CD4-positive, alpha-beta T cell (primary cell): ENCODE data around the gene FGFRL1. TPM values are rescaled to one million over a fixed set of nuclear protein-coding genes. Genes with fewer than 3 reads are reported as not detected.

Experiments used
- ATAC-seq: fragments of 200-7000 bp; cut with Tn5 transposase; one replicate; pipeline ENCODE4 v1.10.0; 2022; ENCODE audit warnings: mild to moderate bottlenecking; ENCODE audit not compliant: poor library complexity
- CTCF ChIA-PET: fragments of 350-600 bp; sonication (Branson Sonifier 250); formaldehyde crosslinking; loops from one replicate; lab custom pipeline; 2021; ENCODE audit warnings: antibody characterized with exemption, inconsistent platforms; lab: Charles Lee
- POLR2A ChIA-PET: fragments of 350-600 bp; sonication (Branson Sonifier 250); formaldehyde crosslinking; loops from one replicate; lab custom pipeline; 2021; ENCODE audit warnings: antibody characterized with exemption, inconsistent platforms; lab: Charles Lee
- DNase-seq, 14 experiments: peaks; one replicate each; pipeline ENCODE4 v3.0.0-alpha.2; 2013 to 2020; ENCODE audit warnings: mixed read lengths in 2 of 14
- H3K27ac ChIP-seq, 2 donors: one replicate each; pipeline versions ENCODE4 v1.5.1 to v1.7.0; 2013; ENCODE audit warnings: low read length in 2 of 2, low read depth in 1 of 2, mild to moderate bottlenecking in 1 of 2
- H3K27me3 ChIP-seq, 2 experiments: 1 replicate in 1 of 2; 2 replicates in 1 of 2; pipeline versions ENCODE4 v1.6.1 to v1.7.0; 2013; ENCODE audit warnings: low read length in 2 of 2, control low read depth in 1 of 2, mild to moderate bottlenecking in 1 of 2, moderate library complexity in 1 of 2; ENCODE audit not compliant: insufficient read depth in 2 of 2, control insufficient read depth in 1 of 2
- H3K36me3 ChIP-seq: one replicate; pipeline ENCODE4 v1.6.1; 2013; ENCODE audit warnings: low read length, control low read depth; ENCODE audit not compliant: insufficient read depth
- H3K4me1 ChIP-seq: one replicate; pipeline ENCODE4 v1.6.1; 2013; ENCODE audit warnings: low read length, control low read depth; ENCODE audit not compliant: insufficient read depth
- H3K4me3 ChIP-seq: one replicate; pipeline ENCODE4 v1.5.1; 2013; ENCODE audit warnings: mild to moderate bottlenecking, low read length, moderate library complexity
- H3K9me3 ChIP-seq, 2 experiments: 1 replicate in 1 of 2; 2 replicates in 1 of 2; pipeline versions ENCODE4 v1.6.1 to v1.7.0; 2013; ENCODE audit warnings: low read length in 2 of 2, mild to moderate bottlenecking in 2 of 2, control low read depth in 1 of 2, moderate library complexity in 1 of 2; ENCODE audit not compliant: control insufficient read depth in 1 of 2, insufficient read depth in 1 of 2
- H3K27ac Mint-ChIP-seq: one replicate; pipeline ENCODE4 v1.8.0; 2020; ENCODE audit warnings: mixed read lengths
- H3K27me3 Mint-ChIP-seq: one replicate; pipeline ENCODE4 v1.8.0; 2021; ENCODE audit warnings: mixed read lengths
- H3K36me3 Mint-ChIP-seq: one replicate; pipeline ENCODE4 v1.8.0; 2021; ENCODE audit warnings: low read depth, mixed read lengths
- H3K4me1 Mint-ChIP-seq: one replicate; pipeline ENCODE4 v1.8.0; 2021; ENCODE audit warnings: low read depth, mixed read lengths
- H3K4me3 Mint-ChIP-seq: one replicate; pipeline ENCODE4 v1.8.0; 2020; ENCODE audit warnings: mild to moderate bottlenecking, mixed read lengths
- H3K9me3 Mint-ChIP-seq: one replicate; pipeline ENCODE4 v1.8.0; 2020; ENCODE audit warnings: mixed read lengths
- CTCF ChIP-seq: fragments of 200-600 bp; IDR thresholded peaks from one replicate; pipeline ENCODE4 v1.8.0; 2022; ENCODE audit warnings: antibody characterized with exemption, mild to moderate bottlenecking
- intact Hi-C, 2 experiments: fragments of 100-400 bp; cut with DNase I in 1 of 2; cut with micrococcal nuclease in 1 of 2; formaldehyde crosslinking; loops; one replicate each; pipeline versions ENCODE4 v1.15.1 to v1.9.0; 2023 to 2025; cut with DNase I, micrococcal nuclease
- total RNA-seq, 174 experiments: library from RNA in 2 of 174; stranded (reverse) in 2 of 174; gene quantifications; one replicate each; pipeline ENCODE4 v1.2.3 and lab custom pipeline; 2021 to 2026

Gene FGFRL1
- total RNA-seq, 2 experiments from 2014 or later: 21.8 to 25.0 TPM

- no peak for ATAC-seq
- Mint-ChIP-seq H3K4me3 (no peak overlapping the region), H3K27ac (no peak overlapping the region), H3K9me3 (peaks cover 3% of the 10 kb centered on the region), H3K36me3 (no peaks in the 10 kb centered on the region), H3K4me1 (peaks cover 17% of the 10 kb centered on the region), H3K27me3 (peaks cover 16% of the 10 kb centered on the region)
- H3K27me3 ChIP-seq: peaks cover 7 to 15% of the 10 kb centered on the region in 2 experiments
- DNase-seq: peak in 1 of 14 experiments; percentile 2
- ChIA-PET POLR2A (no interaction called here), CTCF (no interaction called here)
- no peak for TF ChIP-seq CTCF
- H3K4me3 ChIP-seq: no peak overlapping the region
- H3K36me3 ChIP-seq: no peaks in the 10 kb centered on the region
- no peak overlapping the region for H3K27ac ChIP-seq
- peaks cover 0 to 13% of the 10 kb centered on the region in 2 experiments for H3K9me3 ChIP-seq
- intact Hi-C loops: loop anchor here in 1 of 2 experiments (5.0 kb wide), 1 partner anchor 46 kb away; the partner anchor contains the start of gene FGFRL1
- peaks cover 19% of the 10 kb centered on the region for H3K4me1 ChIP-seq
Observed at GRCh38 chr4:1058198-1058996, 47.0 kb downstream of the FGFRL1 start.

- peaks cover 17% of the 10 kb centered on the region for H3K4me1 Mint-ChIP-seq
- Histone ChIP-seq H3K9me3 (peaks cover 0 to 13% of the 10 kb centered on the region in 2 experiments), H3K4me1 (peaks cover 19% of the 10 kb centered on the region), H3K36me3 (no peaks in the 10 kb centered on the region), H3K4me3 (no peak overlapping the region), H3K27ac (no peak overlapping the region), H3K27me3 (peaks cover 7 to 15% of the 10 kb centered on the region in 2 experiments)
- intact Hi-C loops: loop anchor here in 1 of 2 experiments (5.0 kb wide), 1 partner anchor 47 kb away; the partner anchor contains the start of gene FGFRL1
- TF ChIP-seq CTCF: no peak
- no peak for ATAC-seq
- no peak overlapping the region for H3K27ac Mint-ChIP-seq
- POLR2A ChIA-PET: no interaction called here
- peak in 1 of 14 experiments; percentile 2 for DNase-seq
- peaks cover 20% of the 10 kb centered on the region for H3K27me3 Mint-ChIP-seq
- H3K36me3 Mint-ChIP-seq: no peaks in the 10 kb centered on the region
- CTCF ChIA-PET: no interaction called here
- peaks cover 3% of the 10 kb centered on the region for H3K9me3 Mint-ChIP-seq
- no peak overlapping the region for H3K4me3 Mint-ChIP-seq
Observed at GRCh38 chr4:1058997-1059665, 47.7 kb downstream of the FGFRL1 start.

GRCh38 chr4:1060121-1060520 lies 48.7 kb downstream of the FGFRL1 start:
- Histone ChIP-seq H3K4me1 (peaks cover 19% of the 10 kb centered on the region), H3K36me3 (no peaks in the 10 kb centered on the region), H3K27me3 (peaks cover 7 to 15% of the 10 kb centered on the region in 2 experiments), H3K27ac (no peak overlapping the region), H3K4me3 (no peak overlapping the region), H3K9me3 (peaks cover 0 to 13% of the 10 kb centered on the region in 2 experiments)
- Mint-ChIP-seq H3K27ac (no peak overlapping the region), H3K4me3 (no peak overlapping the region), H3K36me3 (no peaks in the 10 kb centered on the region), H3K27me3 (peaks cover 30% of the 10 kb centered on the region), H3K4me1 (peaks cover 17% of the 10 kb centered on the region), H3K9me3 (peaks cover 7% of the 10 kb centered on the region)
- TF ChIP-seq CTCF: no peak
- intact Hi-C loops: no loop called here
- ATAC-seq (no peak), DNase-seq (no peak)
- CTCF ChIA-PET: no interaction called here
- POLR2A ChIA-PET: no interaction called here
